ES-I3 (cell line): Measurements from ENCODE around the gene EIF4G3.

Experiments used
- H3K36me3 ChIP-seq: 2 replicates; pipeline ENCODE4 v1.6.1; 2013; ENCODE audit warnings: mild to moderate bottlenecking, low read length, control low read depth, moderate library complexity; ENCODE audit not compliant: insufficient read depth
- H3K4me1 ChIP-seq: 2 replicates; pipeline ENCODE4 v1.6.1; 2013; ENCODE audit warnings: mild to moderate bottlenecking, control low read depth, low read length; ENCODE audit not compliant: insufficient read depth
- H3K9ac ChIP-seq: 2 replicates; pipeline ENCODE4 v1.6.1; 2013; ENCODE audit warnings: low read depth, mild to moderate bottlenecking, low read length, moderate library complexity
- H3K9me3 ChIP-seq: 2 replicates; pipeline ENCODE4 v1.6.1; 2013; ENCODE audit warnings: mild to moderate bottlenecking, low read length, moderate library complexity; ENCODE audit not compliant: control insufficient read depth, insufficient read depth

Gene EIF4G3

DNA sequence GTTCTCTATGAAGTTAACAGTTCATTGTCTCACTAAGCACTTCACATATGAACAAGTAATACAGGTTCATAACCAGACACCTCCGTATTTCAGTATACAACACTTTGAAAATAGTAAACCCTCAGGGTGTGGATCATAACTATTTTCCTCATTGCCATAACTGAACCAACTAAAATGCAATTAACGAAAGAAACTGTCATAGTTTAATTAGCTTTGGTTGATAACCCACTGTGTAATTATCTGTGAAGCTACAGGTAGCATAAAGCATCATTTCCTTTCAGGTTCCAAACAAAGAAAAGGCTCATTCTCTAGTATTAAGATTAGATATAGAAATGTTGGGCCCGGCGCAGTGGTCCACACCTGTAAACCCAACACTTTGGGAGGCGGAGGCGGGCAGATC is 58.5 kb downstream of the EIF4G3 start:
- H3K9ac ChIP-seq, result no peak overlapping the region
- no peaks in the 10 kb centered on the region for H3K4me1 ChIP-seq
- H3K9me3 ChIP-seq, result no peaks in the 10 kb centered on the region
- H3K36me3 ChIP-seq, result no peaks in the 10 kb centered on the region

DNA sequence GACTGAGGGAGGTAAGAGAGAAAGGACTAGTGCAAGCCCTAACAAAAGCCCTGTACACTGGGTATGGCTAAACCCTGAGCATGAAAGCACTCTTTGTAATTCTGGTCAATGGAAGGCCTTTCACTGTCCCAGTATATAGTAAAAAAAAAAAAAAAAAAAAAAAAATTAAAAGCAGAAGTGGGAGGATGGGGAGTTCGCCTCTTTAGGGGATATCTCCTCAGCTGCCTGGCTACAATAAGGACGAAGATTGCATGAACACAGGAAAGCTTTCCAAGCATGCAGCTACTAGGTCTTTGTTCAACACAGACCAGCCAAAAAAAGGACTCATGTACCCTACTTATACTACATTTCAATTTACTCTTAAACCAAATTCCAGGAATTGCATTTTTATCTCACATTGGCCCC is 59.1 kb downstream of the EIF4G3 start:
- Histone ChIP-seq H3K9ac (no peak overlapping the region), H3K9me3 (no peaks in the 10 kb centered on the region), H3K4me1 (no peaks in the 10 kb centered on the region), H3K36me3 (no peaks in the 10 kb centered on the region)

DNA sequence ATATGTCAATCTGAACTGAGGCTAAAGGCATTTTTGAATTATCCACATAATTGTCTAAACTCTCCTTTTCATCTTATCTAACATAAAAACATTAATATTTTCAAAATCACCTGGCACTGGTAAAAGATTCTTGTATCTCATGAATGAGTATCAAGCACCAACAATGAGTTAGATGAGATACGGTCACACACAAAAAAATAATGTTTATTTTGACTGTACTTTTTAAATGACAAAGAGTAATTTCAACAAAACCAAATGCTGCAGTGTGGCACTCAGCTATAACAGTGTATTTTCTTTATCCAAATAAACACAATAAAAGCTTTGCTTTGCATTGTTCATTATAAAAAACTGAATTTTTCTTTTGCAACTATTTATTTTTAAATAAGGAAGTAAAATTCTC is 59.5 kb downstream of the EIF4G3 start:
- no peaks in the 10 kb centered on the region for H3K9me3 ChIP-seq
- H3K4me1 ChIP-seq, result no peaks in the 10 kb centered on the region
- H3K36me3 ChIP-seq, result no peaks in the 10 kb centered on the region
- no peak overlapping the region for H3K9ac ChIP-seq

DNA sequence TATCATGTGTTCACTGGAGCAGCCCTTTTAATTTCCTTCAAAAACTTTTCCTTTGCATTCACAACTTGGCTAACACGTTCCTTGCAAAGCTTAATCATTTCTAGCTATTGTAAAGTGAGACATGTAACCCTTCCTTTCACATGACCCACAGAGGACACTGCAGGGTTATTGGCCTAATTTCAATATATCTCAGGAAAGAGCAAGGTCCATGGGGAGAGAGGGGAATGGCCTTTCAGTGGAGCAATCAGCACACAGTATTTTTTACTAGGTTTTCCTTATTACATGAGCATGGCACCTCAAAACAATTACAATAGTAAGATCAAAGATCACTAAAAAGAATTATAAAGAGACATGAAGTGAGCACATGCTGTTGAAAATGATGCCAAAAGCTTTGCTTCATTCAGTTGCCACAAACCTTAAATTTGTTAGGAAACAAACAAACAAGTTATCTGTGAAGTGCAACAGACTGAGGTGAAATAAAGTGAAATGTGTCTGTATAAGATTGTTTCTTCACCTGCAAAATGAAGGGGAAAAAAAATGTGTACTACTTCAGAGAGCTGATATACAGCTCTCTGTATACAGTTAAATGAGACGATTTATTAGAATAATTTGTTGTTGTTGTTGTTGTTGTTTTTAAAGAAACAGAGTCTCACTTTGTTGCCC is 61.5 kb downstream of the EIF4G3 start:
- Histone ChIP-seq H3K4me1 (no peaks in the 10 kb centered on the region), H3K9me3 (no peaks in the 10 kb centered on the region), H3K36me3 (no peaks in the 10 kb centered on the region), H3K9ac (no peak overlapping the region)

DNA sequence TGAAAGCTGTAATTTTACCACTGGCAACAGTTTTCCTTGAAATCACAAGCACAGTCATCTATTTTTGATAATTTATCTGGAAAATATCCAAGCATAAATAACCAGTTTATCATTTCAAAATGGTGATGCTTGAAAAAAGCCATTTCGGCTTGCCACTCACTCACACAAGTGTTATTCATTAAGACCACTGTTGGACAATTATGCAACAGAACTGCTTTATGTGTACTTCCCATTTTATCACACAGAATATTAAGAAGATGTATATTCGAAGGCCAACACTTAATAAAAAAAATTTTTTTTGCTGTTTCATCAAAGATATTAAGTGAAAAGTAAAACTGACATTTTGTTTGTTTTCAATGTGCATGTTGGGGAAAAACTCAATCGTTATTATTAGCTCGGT is 62.3 kb downstream of the EIF4G3 start:
- H3K9ac ChIP-seq, result no peak overlapping the region
- H3K9me3 ChIP-seq, result no peaks in the 10 kb centered on the region
- H3K4me1 ChIP-seq, result no peaks in the 10 kb centered on the region
- H3K36me3 ChIP-seq, result no peaks in the 10 kb centered on the region

DNA sequence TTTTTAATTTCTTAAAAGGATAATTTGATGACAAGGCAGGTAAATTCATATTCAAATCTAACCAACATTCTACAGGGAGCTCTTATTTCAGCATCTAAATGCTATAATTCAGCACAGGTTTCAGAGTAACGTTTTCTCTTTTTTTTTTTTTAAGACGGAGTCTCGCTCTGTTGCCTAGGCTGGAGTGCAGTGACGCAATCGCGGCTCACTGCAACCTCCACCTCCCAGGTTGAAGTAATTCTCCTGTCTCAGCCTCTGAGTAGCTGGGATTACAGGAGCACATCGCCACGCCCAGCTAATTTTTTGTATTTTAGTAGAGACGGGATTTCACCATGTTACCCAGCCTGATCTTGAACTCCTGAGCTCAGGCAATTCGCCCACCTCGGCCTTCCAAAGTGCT is 66.5 kb downstream of the EIF4G3 start:
- Histone ChIP-seq H3K9me3 (no peaks in the 10 kb centered on the region), H3K9ac (no peak overlapping the region), H3K4me1 (no peaks in the 10 kb centered on the region), H3K36me3 (no peaks in the 10 kb centered on the region; the same call in 1 of the 2 replicates)

DNA sequence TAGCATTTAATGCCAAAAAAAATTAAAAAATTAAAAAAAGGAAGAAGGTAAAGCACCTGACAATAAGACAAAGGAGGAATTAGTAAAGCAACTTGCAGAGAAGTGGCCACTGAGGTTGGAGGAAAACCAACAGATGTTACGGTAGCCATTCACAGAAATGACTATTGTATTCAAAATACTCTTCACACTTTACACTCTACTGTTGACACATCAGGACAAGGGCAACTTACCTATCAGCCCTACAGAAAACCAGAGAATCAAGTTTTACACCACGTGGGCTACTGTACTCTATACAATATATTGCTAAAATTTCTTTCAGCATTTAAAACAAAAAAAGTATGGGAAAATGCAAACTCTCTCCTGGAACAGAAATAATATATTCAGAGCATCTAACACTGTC is 70.0 kb downstream of the EIF4G3 start:
- Histone ChIP-seq H3K4me1 (no peaks in the 10 kb centered on the region), H3K9me3 (no peaks in the 10 kb centered on the region), H3K9ac (no peak overlapping the region), H3K36me3 (no peaks in the 10 kb centered on the region; the same call in 1 of the 2 replicates)

DNA sequence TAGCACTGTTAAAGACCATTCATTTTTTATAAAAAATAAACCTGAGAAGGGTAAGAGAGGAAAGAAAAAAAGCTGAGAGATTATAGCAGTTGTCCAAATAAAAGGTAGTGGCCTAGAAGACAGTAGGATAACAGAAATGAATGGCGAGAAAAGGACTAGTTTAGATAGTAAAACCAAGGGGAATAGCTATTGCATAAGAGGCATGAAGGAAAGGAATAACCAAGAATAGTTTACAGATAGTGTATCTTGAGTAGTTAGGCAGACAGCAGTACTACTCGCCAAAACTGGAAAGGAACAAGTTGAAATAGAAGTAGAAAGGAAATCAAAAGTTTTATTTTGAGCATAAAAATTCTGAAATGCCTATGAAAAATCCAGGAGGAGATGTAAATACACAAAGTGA is 70.5 kb downstream of the EIF4G3 start:
- Histone ChIP-seq H3K4me1 (peaks cover under 1% of the 10 kb centered on the region), H3K9ac (no peak overlapping the region), H3K9me3 (no peaks in the 10 kb centered on the region), H3K36me3 (no peaks in the 10 kb centered on the region; the same call in 1 of the 2 replicates)

DNA sequence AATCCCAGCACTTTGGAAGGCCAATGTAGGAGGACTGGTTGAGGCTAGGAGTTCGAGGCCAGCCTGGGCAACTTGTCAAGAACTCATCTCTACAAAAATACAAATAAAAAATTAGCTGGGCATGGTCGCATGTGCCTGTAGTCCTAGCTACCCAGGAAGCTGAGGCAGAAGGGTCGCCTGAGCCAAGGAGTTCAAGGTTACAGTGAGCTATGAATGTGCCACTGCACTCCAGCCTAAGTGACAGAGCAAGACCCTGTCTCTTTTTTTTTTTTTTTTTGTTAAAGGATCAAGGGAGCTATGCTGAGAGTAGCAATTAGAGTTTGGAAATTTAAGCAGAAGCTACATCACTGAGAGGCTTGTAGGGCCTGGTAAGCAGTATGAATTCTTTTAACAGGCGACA is 70.9 kb downstream of the EIF4G3 start:
- Histone ChIP-seq H3K9me3 (no peaks in the 10 kb centered on the region), H3K9ac (no peak overlapping the region), H3K36me3 (no peaks in the 10 kb centered on the region; the same call in 1 of the 2 replicates), H3K4me1 (peaks cover 5% of the 10 kb centered on the region)

DNA sequence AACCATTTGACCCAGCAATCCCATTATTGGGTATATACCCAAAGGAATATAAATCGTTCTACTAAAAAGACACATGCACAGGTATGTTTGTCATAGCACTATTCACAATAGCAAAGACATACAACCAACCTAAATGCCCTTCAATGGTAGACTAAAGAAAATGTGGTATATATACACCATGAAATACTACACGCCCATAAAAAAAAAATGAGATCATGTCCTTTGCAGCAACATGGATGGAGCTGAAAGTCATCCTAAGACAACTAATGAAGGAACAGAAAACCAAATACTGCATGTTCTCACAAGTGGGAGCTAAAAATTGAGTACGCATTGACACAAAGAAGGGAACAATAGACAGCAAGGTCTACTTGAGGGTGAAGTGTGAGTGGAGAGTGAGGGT is 72.0 kb downstream of the EIF4G3 start:
- no peak overlapping the region for H3K9ac ChIP-seq
- H3K36me3 ChIP-seq, result no peaks in the 10 kb centered on the region; the same call in 1 of the 2 replicates
- peaks cover 11% of the 10 kb centered on the region for H3K4me1 ChIP-seq
- no peaks in the 10 kb centered on the region for H3K9me3 ChIP-seq

DNA sequence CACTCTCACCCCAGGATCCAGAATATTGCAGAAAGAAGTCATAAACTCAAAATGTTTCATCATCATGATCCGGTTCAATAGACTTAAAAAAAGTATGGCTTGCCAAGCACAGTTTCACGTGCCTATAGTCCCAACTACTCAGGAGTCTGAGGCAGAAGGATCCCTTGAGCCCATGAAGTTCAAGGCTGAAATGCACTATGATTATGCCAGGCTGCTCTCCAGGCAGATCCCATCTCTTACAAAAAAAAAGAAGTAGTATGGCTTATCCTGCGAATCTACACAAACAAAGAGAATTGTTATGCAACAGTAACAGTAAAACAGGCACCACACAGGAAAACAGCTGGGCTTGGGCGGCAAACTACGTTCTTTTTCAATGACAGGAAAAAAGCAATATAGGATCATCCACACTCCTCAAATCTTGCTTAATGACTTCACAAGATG is 76.2 kb downstream of the EIF4G3 start:
- Histone ChIP-seq H3K4me1 (peaks cover 11% of the 10 kb centered on the region), H3K9ac (no peak overlapping the region), H3K36me3 (no peaks in the 10 kb centered on the region), H3K9me3 (no peaks in the 10 kb centered on the region)

DNA sequence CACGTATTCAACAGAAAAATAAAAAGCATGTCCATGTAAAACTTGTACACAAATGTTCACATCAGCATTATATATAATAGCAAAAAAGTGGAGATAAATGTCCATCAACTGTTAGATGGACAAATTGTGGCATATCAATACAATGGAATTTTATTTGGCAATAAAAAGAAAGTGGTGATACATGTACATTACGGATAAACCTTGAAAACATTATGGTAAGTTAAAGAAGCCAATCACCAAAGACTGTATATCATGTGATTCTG is 76.9 kb downstream of the EIF4G3 start:
- no peaks in the 10 kb centered on the region for H3K36me3 ChIP-seq
- no peak overlapping the region for H3K9ac ChIP-seq
- H3K9me3 ChIP-seq, result no peaks in the 10 kb centered on the region
- peaks cover 11% of the 10 kb centered on the region for H3K4me1 ChIP-seq

DNA sequence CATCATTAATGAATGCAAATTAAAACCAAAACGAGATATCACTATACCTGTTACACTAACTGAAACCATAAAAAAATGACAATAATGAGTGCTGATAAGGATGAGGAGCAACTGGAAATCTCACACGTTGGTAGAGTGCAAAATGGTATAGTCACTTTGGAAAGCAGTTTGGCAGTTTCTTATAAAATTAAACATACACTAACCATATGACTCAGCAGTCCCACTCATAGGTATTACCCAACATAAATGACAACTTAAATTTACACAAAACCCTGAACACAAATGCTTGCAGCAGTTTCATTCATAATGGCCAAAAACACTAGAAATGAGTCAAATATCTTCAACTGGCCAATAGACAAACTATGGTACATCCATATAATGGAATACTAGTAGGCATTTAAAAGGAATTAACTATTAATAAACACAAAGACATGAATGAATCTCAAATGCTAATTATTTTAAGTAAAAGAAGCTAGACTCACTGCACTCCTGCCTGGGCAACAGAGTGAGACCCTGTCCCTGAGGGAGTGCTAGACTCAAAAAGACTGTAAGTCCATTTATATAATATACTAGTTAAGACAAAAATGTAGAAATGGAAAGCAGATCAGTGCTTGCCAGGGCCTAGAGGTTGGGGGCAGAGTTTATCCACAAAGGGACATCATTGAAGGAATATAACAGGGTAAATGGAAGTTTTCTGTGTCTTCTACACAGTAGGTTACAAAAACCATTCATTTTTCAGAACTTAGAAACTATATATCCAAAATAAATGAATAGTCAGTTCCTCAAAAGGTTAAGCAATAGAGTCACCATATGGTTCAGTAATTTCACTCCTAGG is 77.4 kb downstream of the EIF4G3 start:
- H3K9ac ChIP-seq, result no peak overlapping the region
- H3K4me1 ChIP-seq, result peaks cover 11% of the 10 kb centered on the region
- no peaks in the 10 kb centered on the region for H3K9me3 ChIP-seq
- H3K36me3 ChIP-seq, result no peaks in the 10 kb centered on the region

DNA sequence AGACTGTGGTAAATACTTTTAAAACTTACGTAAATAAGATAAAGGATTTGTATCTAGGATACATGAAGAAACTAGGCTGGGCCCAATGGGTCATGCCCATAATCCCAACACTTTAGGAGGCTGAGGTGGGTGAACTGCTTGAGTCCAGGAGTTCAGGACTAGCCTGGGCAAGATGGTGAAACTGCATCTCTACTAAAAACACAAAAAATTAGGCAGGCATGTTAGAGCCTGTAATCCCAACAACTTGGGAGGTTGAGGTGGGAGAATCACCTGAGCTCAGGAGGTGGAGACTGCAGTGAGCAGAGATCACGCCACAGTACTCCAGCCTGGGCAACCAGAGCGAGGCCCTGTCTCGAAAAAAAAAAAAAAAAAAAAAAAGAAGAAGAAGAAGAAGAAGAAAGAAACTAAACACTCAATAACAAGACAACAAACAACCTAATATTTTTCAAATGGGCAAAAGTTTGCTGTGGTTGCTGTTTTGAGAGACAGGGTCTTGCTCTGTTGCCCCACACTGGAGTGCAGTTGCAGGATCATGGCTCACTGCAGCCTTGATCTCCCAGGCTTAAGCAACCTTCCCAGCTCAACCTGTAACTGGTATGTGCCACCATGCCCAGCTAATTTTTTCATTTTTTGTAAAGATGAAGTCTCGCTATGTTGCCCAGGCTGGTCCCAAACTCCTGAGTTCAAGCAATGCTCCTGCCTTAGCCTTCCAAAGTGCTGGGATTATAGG is 78.3 kb downstream of the EIF4G3 start:
- Histone ChIP-seq H3K36me3 (no peaks in the 10 kb centered on the region), H3K9me3 (no peaks in the 10 kb centered on the region), H3K9ac (no peak overlapping the region), H3K4me1 (peaks cover 11% of the 10 kb centered on the region)

DNA sequence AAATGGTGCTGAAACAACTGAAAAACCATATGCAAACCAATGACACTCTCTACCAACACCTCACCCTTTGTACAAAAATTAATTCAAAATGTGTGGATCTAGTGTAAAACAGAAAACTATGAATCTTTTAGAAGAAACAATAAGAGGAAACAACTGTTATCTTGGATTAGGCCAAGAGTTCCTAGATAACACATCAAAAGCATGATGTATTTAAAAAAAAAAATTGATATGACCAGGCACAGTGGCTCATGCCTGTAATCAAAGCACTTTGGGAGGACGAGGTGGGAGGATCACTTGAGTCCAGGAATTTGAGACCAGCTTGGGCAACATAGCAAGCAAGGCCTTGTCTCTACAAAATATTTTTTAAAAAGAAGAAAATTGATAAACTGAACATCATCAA is 79.0 kb downstream of the EIF4G3 start:
- Histone ChIP-seq H3K4me1 (peaks cover 11% of the 10 kb centered on the region), H3K9me3 (no peaks in the 10 kb centered on the region), H3K36me3 (no peaks in the 10 kb centered on the region), H3K9ac (no peak overlapping the region)
